ENCODE measurements around the gene OR6K2. TPM values are rescaled to one million over a fixed set of nuclear protein-coding genes. Genes with fewer than 3 reads are reported as not detected.

Gene OR6K2
- total RNA-seq, 1 donor from 2014 or later = not detected

GRCh38 chr1:158687037-158687436 is 13.4 kb downstream of the OR6K2 start:
- Histone ChIP-seq H3K27ac (ENCODE audit: low read depth, low read length) (no peak overlapping the region), H3K27me3 (ENCODE audit: control insufficient read depth in 3 of 3, insufficient read depth in 3 of 3, low read length in 3 of 3) (no peaks in the 10 kb centered on the region), H3K36me3 (ENCODE audit: control insufficient read depth in 3 of 3, insufficient read depth in 3 of 3, low read length in 3 of 3) (no peaks in the 10 kb centered on the region), H3K4me1 (ENCODE audit: control insufficient read depth in 3 of 3, insufficient read depth in 3 of 3, low read length in 3 of 3) (no peaks in the 10 kb centered on the region), H3K9me3 (ENCODE audit: control insufficient read depth in 3 of 3, low read length in 3 of 3) (no peaks in the 10 kb centered on the region), H3K4me3 (ENCODE audit: low read length in 3 of 3) (no peak overlapping the region), H3K9ac (ENCODE audit: low read depth in 1 of 3, low read length in 3 of 3) (no peak overlapping the region)

DNA sequence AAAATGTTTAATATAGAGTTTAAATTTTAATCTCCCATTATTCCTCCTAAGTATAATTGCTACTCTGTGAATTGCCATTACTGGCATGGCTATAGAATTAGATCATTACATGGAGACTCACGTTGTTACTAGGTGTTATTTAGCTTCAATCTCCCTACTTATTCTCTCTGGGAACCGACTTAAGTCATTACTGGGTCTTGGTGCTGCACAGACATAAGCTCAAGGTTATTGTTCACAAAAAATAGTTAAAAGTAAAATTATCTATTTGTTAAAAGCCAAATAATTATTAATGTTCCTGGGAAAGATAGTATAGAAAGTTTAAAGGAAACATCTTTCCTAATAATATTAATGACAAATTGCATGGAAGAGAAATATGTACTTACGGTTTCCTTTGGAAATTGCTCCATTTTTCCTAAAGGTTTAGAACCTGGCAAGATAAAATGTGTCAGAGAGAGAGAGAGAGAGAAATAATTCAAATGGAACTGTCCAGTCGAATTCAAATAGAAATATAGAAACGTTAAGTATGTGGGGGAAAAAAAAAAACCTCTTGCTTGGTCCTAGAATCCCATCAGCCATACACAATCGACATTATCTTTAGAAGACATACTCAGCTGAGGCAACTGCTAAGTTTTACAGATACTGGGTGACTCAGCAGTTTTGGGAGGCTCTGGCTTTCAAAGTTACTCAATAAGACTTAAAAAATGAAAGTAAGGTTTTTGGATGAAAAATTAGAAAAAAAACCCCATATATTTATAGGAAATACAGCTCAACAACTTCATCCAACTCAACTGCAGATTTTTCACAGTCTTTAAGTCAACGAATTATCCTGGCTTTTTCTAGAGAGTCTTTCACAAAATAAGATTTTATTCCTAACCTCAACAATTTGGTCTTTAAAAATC is 14.1 kb downstream of the OR6K2 start, which contains the start of gene SPTA1:
TSS of gene SPTA1 (minus strand) at position 605 of the 899 bp plus-strand sequence. CDS start at position 407, 198 bp downstream.
- Histone ChIP-seq H3K9me3 (ENCODE audit: control insufficient read depth in 3 of 3, low read length in 3 of 3) (no peaks in the 10 kb centered on the region), H3K36me3 (ENCODE audit: control insufficient read depth in 3 of 3, insufficient read depth in 3 of 3, low read length in 3 of 3) (no peaks in the 10 kb centered on the region), H3K4me1 (ENCODE audit: control insufficient read depth in 3 of 3, insufficient read depth in 3 of 3, low read length in 3 of 3) (no peaks in the 10 kb centered on the region), H3K4me3 (ENCODE audit: low read length in 3 of 3) (no peak within 1 kb of the TSS), H3K9ac (ENCODE audit: low read depth in 1 of 3, low read length in 3 of 3) (no peak within 1 kb of the TSS), H3K27me3 (ENCODE audit: control insufficient read depth in 3 of 3, insufficient read depth in 3 of 3, low read length in 3 of 3) (no peaks in the 10 kb centered on the region), H3K27ac (ENCODE audit: low read depth, low read length) (no peak within 1 kb of the TSS)

- Histone ChIP-seq H3K4me1 (ENCODE audit: control insufficient read depth in 3 of 3, insufficient read depth in 3 of 3, low read length in 3 of 3) (no peaks in the 10 kb centered on the region), H3K27ac (ENCODE audit: low read depth, low read length) (no peak overlapping the region), H3K4me3 (ENCODE audit: low read length in 3 of 3) (no peak overlapping the region), H3K9ac (ENCODE audit: low read depth in 1 of 3, low read length in 3 of 3) (no peak overlapping the region), H3K27me3 (ENCODE audit: control insufficient read depth in 3 of 3, insufficient read depth in 3 of 3, low read length in 3 of 3) (no peaks in the 10 kb centered on the region), H3K36me3 (ENCODE audit: control insufficient read depth in 3 of 3, insufficient read depth in 3 of 3, low read length in 3 of 3) (no peaks in the 10 kb centered on the region), H3K9me3 (ENCODE audit: control insufficient read depth in 3 of 3, low read length in 3 of 3) (no peaks in the 10 kb centered on the region)
These were observed 15.4 kb downstream of the OR6K2 start for GRCh38 chr1:158685085-158685484.

DNA sequence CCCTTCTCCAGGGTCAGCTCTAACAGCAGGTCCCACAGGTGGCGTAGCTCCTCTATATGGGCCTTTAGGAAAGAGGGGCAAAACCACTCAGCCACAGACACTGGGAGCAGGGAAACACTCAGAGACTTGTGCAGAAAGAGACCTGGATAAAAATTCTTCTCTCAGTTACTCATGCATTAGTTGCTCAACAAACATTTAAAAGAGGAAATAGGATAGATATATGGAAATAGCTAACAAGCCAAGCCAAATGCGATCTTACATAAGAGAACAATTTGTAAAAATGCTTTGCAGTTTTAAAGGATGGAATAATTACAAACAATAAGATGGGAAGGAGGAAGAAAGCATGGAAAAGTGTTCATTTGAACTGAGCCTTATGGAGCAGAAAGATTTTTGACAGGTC is 18.8 kb downstream of the OR6K2 start:
- no peaks in the 10 kb centered on the region for H3K27me3 ChIP-seq (ENCODE audit: control insufficient read depth in 3 of 3, insufficient read depth in 3 of 3, low read length in 3 of 3)
- no peaks in the 10 kb centered on the region for H3K4me1 ChIP-seq (ENCODE audit: control insufficient read depth in 3 of 3, insufficient read depth in 3 of 3, low read length in 3 of 3)
- H3K9ac ChIP-seq (ENCODE audit: low read depth in 1 of 3, low read length in 3 of 3) = no peak overlapping the region
- no peaks in the 10 kb centered on the region for H3K36me3 ChIP-seq (ENCODE audit: control insufficient read depth in 3 of 3, insufficient read depth in 3 of 3, low read length in 3 of 3)
- H3K9me3 ChIP-seq (ENCODE audit: control insufficient read depth in 3 of 3, low read length in 3 of 3) = no peaks in the 10 kb centered on the region
- H3K4me3 ChIP-seq (ENCODE audit: low read length in 3 of 3) = no peak overlapping the region
- no peak overlapping the region for H3K27ac ChIP-seq (ENCODE audit: low read depth, low read length)

DNA sequence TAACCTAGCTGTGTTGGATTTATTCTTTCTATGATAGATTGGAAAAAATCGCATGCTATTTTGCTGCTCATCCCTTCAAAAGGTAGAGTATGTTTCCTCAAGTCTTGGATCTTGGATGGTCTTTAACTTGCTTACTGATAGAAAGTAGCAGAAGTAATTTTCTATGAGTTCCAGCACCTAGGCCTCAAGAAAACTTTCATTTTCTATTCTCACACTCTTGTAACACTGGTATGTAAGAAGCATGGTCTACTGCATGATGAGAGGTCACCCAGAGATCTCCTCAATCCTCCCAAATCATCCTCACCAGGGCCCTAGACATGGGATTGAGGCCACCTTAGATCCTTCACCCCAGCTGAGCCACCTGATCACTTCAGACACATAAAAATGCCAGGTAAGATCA is 21.2 kb downstream of the OR6K2 start:
- Histone ChIP-seq H3K4me3 (ENCODE audit: low read length in 3 of 3) (no peak overlapping the region), H3K9ac (ENCODE audit: low read depth in 1 of 3, low read length in 3 of 3) (no peak overlapping the region), H3K27ac (ENCODE audit: low read depth, low read length) (no peak overlapping the region), H3K27me3 (ENCODE audit: control insufficient read depth in 3 of 3, insufficient read depth in 3 of 3, low read length in 3 of 3) (no peaks in the 10 kb centered on the region), H3K36me3 (ENCODE audit: control insufficient read depth in 3 of 3, insufficient read depth in 3 of 3, low read length in 3 of 3) (no peaks in the 10 kb centered on the region), H3K4me1 (ENCODE audit: control insufficient read depth in 3 of 3, insufficient read depth in 3 of 3, low read length in 3 of 3) (no peaks in the 10 kb centered on the region), H3K9me3 (ENCODE audit: control insufficient read depth in 3 of 3, low read length in 3 of 3) (no peaks in the 10 kb centered on the region)

GRCh38 chr1:158675563-158676323 is 24.7 kb downstream of the OR6K2 start:
- no peaks in the 10 kb centered on the region for H3K27me3 ChIP-seq (ENCODE audit: control insufficient read depth in 3 of 3, insufficient read depth in 3 of 3, low read length in 3 of 3)
- no peak overlapping the region for H3K9ac ChIP-seq (ENCODE audit: low read depth in 1 of 3, low read length in 3 of 3)
- H3K27ac ChIP-seq (ENCODE audit: low read depth, low read length) = no peak overlapping the region
- H3K4me1 ChIP-seq (ENCODE audit: control insufficient read depth in 3 of 3, insufficient read depth in 3 of 3, low read length in 3 of 3) = no peaks in the 10 kb centered on the region
- peaks cover 0 to 2% (median 0%) of the 10 kb centered on the region in 3 donors for H3K9me3 ChIP-seq (ENCODE audit: control insufficient read depth in 3 of 3, low read length in 3 of 3)
- no peak overlapping the region for H3K4me3 ChIP-seq (ENCODE audit: low read length in 3 of 3)
- H3K36me3 ChIP-seq (ENCODE audit: control insufficient read depth in 3 of 3, insufficient read depth in 3 of 3, low read length in 3 of 3) = no peaks in the 10 kb centered on the region

DNA sequence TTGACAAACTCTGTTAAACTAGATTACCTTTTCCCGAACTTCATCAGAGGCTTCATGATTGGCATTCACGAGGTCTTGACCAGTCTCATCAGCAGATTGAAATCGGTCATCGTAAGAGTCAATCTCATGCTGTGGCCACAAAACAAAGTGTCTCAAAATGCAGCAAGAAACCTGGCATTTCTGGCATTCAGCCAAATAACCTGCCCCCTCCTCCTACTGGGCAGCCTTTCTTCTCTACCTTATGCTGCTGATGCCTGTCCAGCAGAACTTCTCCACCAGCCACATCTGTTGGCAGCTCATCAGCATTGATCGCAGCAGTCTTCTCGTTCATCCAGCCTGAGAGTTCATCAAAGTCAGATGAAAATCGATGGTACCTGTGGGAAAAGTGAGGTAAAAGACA is 26.1 kb downstream of the OR6K2 start:
- Histone ChIP-seq H3K27me3 (ENCODE audit: control insufficient read depth in 3 of 3, insufficient read depth in 3 of 3, low read length in 3 of 3) (no peaks in the 10 kb centered on the region), H3K4me3 (ENCODE audit: low read length in 3 of 3) (no peak overlapping the region), H3K9ac (ENCODE audit: low read depth in 1 of 3, low read length in 3 of 3) (no peak overlapping the region), H3K9me3 (ENCODE audit: control insufficient read depth in 3 of 3, low read length in 3 of 3) (peaks cover 0 to 2% (median 0%) of the 10 kb centered on the region in 3 donors), H3K4me1 (ENCODE audit: control insufficient read depth in 3 of 3, insufficient read depth in 3 of 3, low read length in 3 of 3) (no peaks in the 10 kb centered on the region), H3K27ac (ENCODE audit: low read depth, low read length) (no peak overlapping the region), H3K36me3 (ENCODE audit: control insufficient read depth in 3 of 3, insufficient read depth in 3 of 3, low read length in 3 of 3) (no peaks in the 10 kb centered on the region)

GRCh38 chr1:158666037-158666436 is 34.4 kb downstream of the OR6K2 start:
- Histone ChIP-seq H3K4me3 (ENCODE audit: low read length in 3 of 3) (no peak overlapping the region), H3K9me3 (ENCODE audit: control insufficient read depth in 3 of 3, low read length in 3 of 3) (no peaks in the 10 kb centered on the region), H3K9ac (ENCODE audit: low read depth in 1 of 3, low read length in 3 of 3) (no peak overlapping the region), H3K27ac (ENCODE audit: low read depth, low read length) (no peak overlapping the region), H3K4me1 (ENCODE audit: control insufficient read depth in 3 of 3, insufficient read depth in 3 of 3, low read length in 3 of 3) (no peaks in the 10 kb centered on the region), H3K36me3 (ENCODE audit: control insufficient read depth in 3 of 3, insufficient read depth in 3 of 3, low read length in 3 of 3) (no peaks in the 10 kb centered on the region), H3K27me3 (ENCODE audit: control insufficient read depth in 3 of 3, insufficient read depth in 3 of 3, low read length in 3 of 3) (no peaks in the 10 kb centered on the region)

GRCh38 chr1:158654571-158654970 is 45.9 kb downstream of the OR6K2 start:
- Histone ChIP-seq H3K27me3 (ENCODE audit: control insufficient read depth in 3 of 3, insufficient read depth in 3 of 3, low read length in 3 of 3) (no peaks in the 10 kb centered on the region), H3K4me1 (ENCODE audit: control insufficient read depth in 3 of 3, insufficient read depth in 3 of 3, low read length in 3 of 3) (no peaks in the 10 kb centered on the region), H3K4me3 (ENCODE audit: low read length in 3 of 3) (no peak overlapping the region), H3K27ac (ENCODE audit: low read depth, low read length) (no peak overlapping the region), H3K9me3 (ENCODE audit: control insufficient read depth in 3 of 3, low read length in 3 of 3) (no peaks in the 10 kb centered on the region), H3K36me3 (ENCODE audit: control insufficient read depth in 3 of 3, insufficient read depth in 3 of 3, low read length in 3 of 3) (no peaks in the 10 kb centered on the region), H3K9ac (ENCODE audit: low read depth in 1 of 3, low read length in 3 of 3) (no peak overlapping the region)

DNA sequence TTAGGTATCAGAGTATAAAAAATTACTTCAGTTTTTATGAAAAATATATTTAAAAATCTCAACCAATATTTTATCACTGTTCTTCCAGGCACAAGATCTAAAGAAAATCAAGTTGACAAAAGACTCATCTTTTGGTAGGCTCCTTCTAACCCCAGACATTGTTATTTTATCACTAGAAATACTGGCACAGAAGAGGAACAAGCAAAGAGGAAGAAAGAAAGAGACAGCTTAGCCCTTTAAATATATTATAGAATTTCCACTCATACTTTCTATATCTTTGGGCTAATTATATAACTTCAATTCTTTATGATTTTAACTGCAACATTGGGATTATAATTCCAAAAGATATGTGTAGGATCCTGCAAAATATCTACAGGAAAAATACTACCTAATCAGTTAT is 46.4 kb downstream of the OR6K2 start:
- Histone ChIP-seq H3K36me3 (ENCODE audit: control insufficient read depth in 3 of 3, insufficient read depth in 3 of 3, low read length in 3 of 3) (no peaks in the 10 kb centered on the region), H3K9me3 (ENCODE audit: control insufficient read depth in 3 of 3, low read length in 3 of 3) (no peaks in the 10 kb centered on the region), H3K4me1 (ENCODE audit: control insufficient read depth in 3 of 3, insufficient read depth in 3 of 3, low read length in 3 of 3) (no peaks in the 10 kb centered on the region), H3K27me3 (ENCODE audit: control insufficient read depth in 3 of 3, insufficient read depth in 3 of 3, low read length in 3 of 3) (no peaks in the 10 kb centered on the region), H3K4me3 (ENCODE audit: low read length in 3 of 3) (no peak overlapping the region), H3K9ac (ENCODE audit: low read depth in 1 of 3, low read length in 3 of 3) (no peak overlapping the region), H3K27ac (ENCODE audit: low read depth, low read length) (no peak overlapping the region)
